GM21737 (cell line): ENCODE results near the gene G6PC3.
A peak's percentile ranks its signal among the peaks of the same experiment; 100 is the strongest.

ENCODE experiments used
- ATAC-seq: cut with Tn5 transposase; IDR thresholded peaks from one replicate; pipeline ENCODE4 v1.9.1; 2021; ENCODE audit warnings: mild to moderate bottlenecking, moderate library complexity; ENCODE audit not compliant: unreplicated experiment

Gene G6PC3

GRCh38 chr17:44121997-44122815, 51.7 kb downstream of the G6PC3 start:
- no peak for ATAC-seq

- peak; percentile 27 for ATAC-seq
Measured at GRCh38 chr17:44122816-44123355, 52.4 kb downstream of the G6PC3 start.

- peak; percentile 87 for ATAC-seq
Measured at GRCh38 chr17:44123356-44124117, 53.0 kb downstream of the G6PC3 start, which contains the start of gene HDAC5. Gene HDAC5, minus strand, starts transcription at chr17:44123641. Its CDS starts 6,126 bp downstream, at chr17:44117515.

GRCh38 chr17:44124118-44124438, 53.5 kb downstream of the G6PC3 start:
- ATAC-seq = no peak
